ENCODE data around the gene TMEM106C. TPM values are rescaled to one million over a fixed set of nuclear protein-coding genes. Genes with fewer than 3 reads are reported as not detected.

Gene TMEM106C
- total and polyA plus RNA-seq, 2 of the 13 experiments (the other 11 are each of a cell fraction or from before 2014, with no cell fraction given): 132 to 192 TPM

DNA sequence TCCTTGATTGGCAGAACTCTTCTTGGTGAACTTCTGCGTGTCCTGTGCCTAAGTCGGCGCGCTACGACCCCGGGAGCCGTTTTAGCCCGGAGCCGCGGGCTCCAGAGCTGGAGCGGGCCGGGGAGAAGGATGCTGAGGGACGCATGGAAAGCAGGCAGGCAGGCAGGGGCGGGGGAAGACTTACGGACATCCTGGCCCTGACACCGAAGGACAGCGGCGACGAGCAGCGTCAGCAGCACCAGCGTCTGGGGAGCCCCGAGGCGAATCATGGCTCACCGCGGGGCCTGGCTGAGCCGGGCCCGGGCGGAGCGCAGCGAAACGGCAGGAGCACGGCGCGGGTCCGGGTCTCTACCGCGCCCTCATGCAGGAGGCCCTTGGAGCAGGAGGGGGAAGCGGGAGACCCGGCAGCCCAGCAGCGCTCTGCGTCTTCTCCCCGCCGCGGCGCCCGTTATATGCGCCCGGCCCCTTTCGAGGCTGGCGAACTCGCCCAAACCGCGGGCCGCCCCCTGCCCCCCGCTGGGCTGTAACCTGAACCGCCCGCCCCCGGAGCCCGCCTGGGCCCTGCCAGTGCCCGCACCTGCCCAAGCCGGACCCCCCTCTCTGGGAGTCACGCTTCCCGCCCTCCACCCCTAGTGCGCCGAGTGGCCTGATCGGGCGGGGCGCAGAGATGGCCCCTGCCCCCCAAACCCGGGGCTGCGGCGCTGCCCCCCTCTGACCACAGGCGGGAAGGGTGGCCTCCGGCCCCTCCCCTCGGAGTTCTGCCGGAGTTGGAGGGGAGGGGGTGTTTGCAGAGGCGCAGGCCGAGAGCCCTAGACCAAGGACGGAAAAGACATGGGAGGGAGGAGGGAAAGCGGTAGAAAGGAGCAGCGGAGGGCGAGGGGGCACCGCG is 40.9 kb downstream of the TMEM106C start, which contains the start of gene COL2A1 (continued):
- TF ChIP-seq, protein P1, sequence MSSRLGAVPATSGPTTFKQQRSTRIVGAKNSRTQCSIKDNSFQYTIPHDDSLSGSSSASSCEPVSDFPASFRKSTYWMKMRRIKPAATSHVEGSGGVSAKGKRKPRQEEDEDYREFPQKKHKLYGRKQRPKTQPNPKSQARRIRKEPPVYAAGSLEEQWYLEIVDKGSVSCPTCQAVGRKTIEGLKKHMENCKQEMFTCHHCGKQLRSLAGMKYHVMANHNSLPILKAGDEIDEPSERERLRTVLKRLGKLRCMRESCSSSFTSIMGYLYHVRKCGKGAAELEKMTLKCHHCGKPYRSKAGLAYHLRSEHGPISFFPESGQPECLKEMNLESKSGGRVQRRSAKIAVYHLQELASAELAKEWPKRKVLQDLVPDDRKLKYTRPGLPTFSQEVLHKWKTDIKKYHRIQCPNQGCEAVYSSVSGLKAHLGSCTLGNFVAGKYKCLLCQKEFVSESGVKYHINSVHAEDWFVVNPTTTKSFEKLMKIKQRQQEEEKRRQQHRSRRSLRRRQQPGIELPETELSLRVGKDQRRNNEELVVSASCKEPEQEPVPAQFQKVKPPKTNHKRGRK (CRISPR knock-in tag; IDR thresholded peaks at IDR 0.05): no peak
- TF ChIP-seq YEATS2 (CRISPR knock-in tag; IDR thresholded peaks at IDR 0.05; ENCODE audit: borderline replicate concordance) (no peak), ZNF781 (CRISPR knock-in tag; IDR thresholded peaks at IDR 0.05; ENCODE audit: borderline replicate concordance, not compliant biosample characterization) (no peak), ZFP1 (CRISPR knock-in tag; IDR thresholded peaks at IDR 0.05) (no peak), RFXANK (CRISPR knock-in tag; IDR thresholded peaks at IDR 0.05) (no peak), ZNF7 (CRISPR knock-in tag; IDR thresholded peaks at IDR 0.05) (no peak), CAMTA2 (CRISPR knock-in tag; IDR thresholded peaks at IDR 0.05; ENCODE audit: borderline replicate concordance) (no peak), ZNF441 (CRISPR knock-in tag; IDR thresholded peaks at IDR 0.05; ENCODE audit: borderline replicate concordance) (no peak), ZMYM4 (CRISPR knock-in tag; IDR thresholded peaks at IDR 0.05) (0 out of 2 replicates have a peak, but pooled peaks have one; percentile 23), GRHL1 (CRISPR knock-in tag; conservative IDR thresholded peaks at IDR 0.05) (no peak), TAF1 (CRISPR knock-in tag; IDR thresholded peaks at IDR 0.05) (no peak), GTF2F1 (IDR thresholded peaks at IDR 0.05; ENCODE audit: low read length) (no peak), ATF3 (CRISPR knock-in tag; IDR thresholded peaks at IDR 0.05) (no peak), ZNF326 (CRISPR knock-in tag; IDR thresholded peaks at IDR 0.05; ENCODE audit: borderline replicate concordance) (no peak), ZNF138 (CRISPR knock-in tag; IDR thresholded peaks at IDR 0.05; ENCODE audit: low read depth) (no peak), ATRX (CRISPR knock-in tag; IDR thresholded peaks at IDR 0.05; ENCODE audit: borderline replicate concordance) (no peak), ZNF615 (CRISPR knock-in tag; IDR thresholded peaks at IDR 0.05; ENCODE audit: borderline replicate concordance) (no peak), ZNF263 (CRISPR knock-in tag; IDR thresholded peaks at IDR 0.05) (peak; percentile 78), MED13 (CRISPR knock-in tag; IDR thresholded peaks at IDR 0.05) (no peak), NCOA1 (CRISPR knock-in tag; IDR thresholded peaks at IDR 0.05) (no peak; the same call in 1 of the 2 replicates)
- TF ChIP-seq, protein P2, sequence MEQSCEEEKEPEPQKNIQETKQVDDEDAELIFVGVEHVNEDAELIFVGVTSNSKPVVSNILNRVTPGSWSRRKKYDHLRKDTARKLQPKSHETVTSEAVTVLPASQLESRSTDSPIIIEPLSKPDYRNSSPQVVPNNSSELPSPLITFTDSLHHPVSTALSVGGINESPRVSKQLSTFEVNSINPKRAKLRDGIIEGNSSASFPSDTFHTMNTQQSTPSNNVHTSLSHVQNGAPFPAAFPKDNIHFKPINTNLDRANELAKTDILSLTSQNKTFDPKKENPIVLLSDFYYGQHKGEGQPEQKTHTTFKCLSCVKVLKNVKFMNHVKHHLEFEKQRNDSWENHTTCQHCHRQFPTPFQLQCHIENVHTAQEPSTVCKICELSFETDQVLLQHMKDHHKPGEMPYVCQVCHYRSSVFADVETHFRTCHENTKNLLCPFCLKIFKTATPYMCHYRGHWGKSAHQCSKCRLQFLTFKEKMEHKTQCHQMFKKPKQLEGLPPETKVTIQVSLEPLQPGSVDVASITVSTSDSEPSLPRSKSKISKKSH (CRISPR knock-in tag; IDR thresholded peaks at IDR 0.05; ENCODE audit: borderline replicate concordance): no peak
- TF ChIP-seq, protein P3, sequence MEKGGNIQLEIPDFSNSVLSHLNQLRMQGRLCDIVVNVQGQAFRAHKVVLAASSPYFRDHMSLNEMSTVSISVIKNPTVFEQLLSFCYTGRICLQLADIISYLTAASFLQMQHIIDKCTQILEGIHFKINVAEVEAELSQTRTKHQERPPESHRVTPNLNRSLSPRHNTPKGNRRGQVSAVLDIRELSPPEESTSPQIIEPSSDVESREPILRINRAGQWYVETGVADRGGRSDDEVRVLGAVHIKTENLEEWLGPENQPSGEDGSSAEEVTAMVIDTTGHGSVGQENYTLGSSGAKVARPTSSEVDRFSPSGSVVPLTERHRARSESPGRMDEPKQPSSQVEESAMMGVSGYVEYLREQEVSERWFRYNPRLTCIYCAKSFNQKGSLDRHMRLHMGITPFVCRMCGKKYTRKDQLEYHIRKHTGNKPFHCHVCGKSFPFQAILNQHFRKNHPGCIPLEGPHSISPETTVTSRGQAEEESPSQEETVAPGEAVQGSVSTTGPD (CRISPR knock-in tag; IDR thresholded peaks at IDR 0.05): no peak
- TF ChIP-seq, protein P4, sequence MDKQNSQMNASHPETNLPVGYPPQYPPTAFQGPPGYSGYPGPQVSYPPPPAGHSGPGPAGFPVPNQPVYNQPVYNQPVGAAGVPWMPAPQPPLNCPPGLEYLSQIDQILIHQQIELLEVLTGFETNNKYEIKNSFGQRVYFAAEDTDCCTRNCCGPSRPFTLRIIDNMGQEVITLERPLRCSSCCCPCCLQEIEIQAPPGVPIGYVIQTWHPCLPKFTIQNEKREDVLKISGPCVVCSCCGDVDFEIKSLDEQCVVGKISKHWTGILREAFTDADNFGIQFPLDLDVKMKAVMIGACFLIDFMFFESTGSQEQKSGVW (CRISPR knock-in tag; IDR thresholded peaks at IDR 0.05; ENCODE audit: borderline replicate concordance): no peak

Measured in HepG2 (cell line).